Neural progenitor cell (in vitro differentiated cells): Measurements from ENCODE around the gene SLC19A1. TPM values are rescaled to one million over a fixed set of nuclear protein-coding genes. Genes with fewer than 3 reads are reported as not detected.
"Not testable (repeated sequence)": the region's sequence is repeated elsewhere in the genome, so short reads cannot be mapped to it uniquely, and the experiment has no call there.

Experiments
- DNase-seq: peaks from one replicate; pipeline ENCODE4 v3.0.0-alpha.2; 2016; ENCODE audit warnings: low spot score
- H2AFZ ChIP-seq: fragments of 200-600 bp; sonication (generic); replicated peaks from 2 replicates; pipeline ENCODE4 v1.6.1; 2016; ENCODE audit warnings: antibody characterized with exemption
- H3F3A ChIP-seq: fragments of 200-600 bp; sonication (generic); 2 replicates; pipeline ENCODE4 v1.6.1; 2016; ENCODE audit warnings: antibody characterized with exemption, low read depth
- H3K27ac ChIP-seq: fragments of 200-600 bp; sonication (generic); 2 replicates; pipeline ENCODE4 v1.5.1; 2016; ENCODE audit warnings: mild to moderate bottlenecking
- H3K27me3 ChIP-seq: fragments of 200-600 bp; sonication (generic); 2 replicates; pipeline ENCODE4 v1.6.1; 2016; ENCODE audit warnings: mild to moderate bottlenecking, moderate library complexity
- H3K36me3 ChIP-seq: fragments of 200-600 bp; sonication (generic); 2 replicates; pipeline ENCODE4 v1.5.1; 2016
- H3K4me1 ChIP-seq: fragments of 200-600 bp; sonication (generic); 2 replicates; pipeline ENCODE4 v1.6.1; 2016; ENCODE audit warnings: mixed run types
- H3K4me2 ChIP-seq: fragments of 200-600 bp; sonication (generic); 2 replicates; pipeline ENCODE4 v1.6.1; 2016
- H3K4me3 ChIP-seq: fragments of 200-600 bp; sonication (generic); 2 replicates; pipeline ENCODE4 v1.5.1; 2016
- H3K79me2 ChIP-seq: fragments of 200-600 bp; sonication (generic); 2 replicates; pipeline ENCODE4 v1.6.1; 2016; ENCODE audit warnings: low read depth
- H3K9ac ChIP-seq: fragments of 200-600 bp; sonication (generic); 2 replicates; pipeline ENCODE4 v1.6.1; 2016
- H3K9me3 ChIP-seq: fragments of 200-600 bp; sonication (generic); 2 replicates; pipeline ENCODE4 v1.5.1; 2016; ENCODE audit warnings: low read depth
- H4K20me1 ChIP-seq: fragments of 200-600 bp; sonication (generic); 2 replicates; pipeline ENCODE4 v1.6.1; 2016; ENCODE audit warnings: low read depth
- H3K27ac Mint-ChIP-seq: 3 replicates; pipeline ENCODE4 v1.8.0; 2021; ENCODE audit warnings: mixed read lengths
- H3K27me3 Mint-ChIP-seq: 2 replicates; pipeline ENCODE4 v1.8.0; 2022; ENCODE audit warnings: low read depth, mild to moderate bottlenecking, inconsistent platforms, moderate library complexity, mixed read lengths; ENCODE audit not compliant: insufficient read depth
- H3K36me3 Mint-ChIP-seq: 3 replicates; pipeline ENCODE4 v1.8.0; 2021; ENCODE audit warnings: mixed read lengths
- H3K4me1 Mint-ChIP-seq: 3 replicates; pipeline ENCODE4 v1.8.0; 2021; ENCODE audit warnings: mixed read lengths
- H3K4me3 Mint-ChIP-seq: 3 replicates; pipeline ENCODE4 v1.8.0; 2021; ENCODE audit warnings: mild to moderate bottlenecking, moderate library complexity, mixed read lengths
- H3K9me3 Mint-ChIP-seq: 3 replicates; pipeline ENCODE4 v1.8.0; 2020; ENCODE audit warnings: mixed read lengths
- EZH2 ChIP-seq: fragments of 200-600 bp; sonication (generic); IDR thresholded peaks from 2 replicates; pipeline ENCODE4 v1.6.1; 2017; ENCODE audit warnings: antibody characterized with exemption, mild to moderate bottlenecking, moderate library complexity
- EZH2phosphoT487 ChIP-seq: fragments of 200-600 bp; sonication (generic); IDR thresholded peaks from 2 replicates; pipeline ENCODE4 v1.6.1; 2017; ENCODE audit warnings: antibody characterized with exemption
- total RNA-seq: library from RNA; depleted of rRNA; stranded (reverse); fragments of >200 nt; gene quantifications from 2 replicates; pipeline ENCODE4 v1.2.3, GENCODE V29; 2015; ENCODE audit warnings: low replicate concordance
- TF ChIP-seq, protein P1 (sequence below): fragments of 200-600 bp; sonication (generic); IDR thresholded peaks from 2 replicates; pipeline ENCODE4 v1.5.1; 2017; ENCODE audit warnings: antibody characterized with exemption, mild to moderate bottlenecking

SLC19A1 gene
- total RNA-seq, 1 donor from 2014 or later, result 7.7 TPM

DNA sequence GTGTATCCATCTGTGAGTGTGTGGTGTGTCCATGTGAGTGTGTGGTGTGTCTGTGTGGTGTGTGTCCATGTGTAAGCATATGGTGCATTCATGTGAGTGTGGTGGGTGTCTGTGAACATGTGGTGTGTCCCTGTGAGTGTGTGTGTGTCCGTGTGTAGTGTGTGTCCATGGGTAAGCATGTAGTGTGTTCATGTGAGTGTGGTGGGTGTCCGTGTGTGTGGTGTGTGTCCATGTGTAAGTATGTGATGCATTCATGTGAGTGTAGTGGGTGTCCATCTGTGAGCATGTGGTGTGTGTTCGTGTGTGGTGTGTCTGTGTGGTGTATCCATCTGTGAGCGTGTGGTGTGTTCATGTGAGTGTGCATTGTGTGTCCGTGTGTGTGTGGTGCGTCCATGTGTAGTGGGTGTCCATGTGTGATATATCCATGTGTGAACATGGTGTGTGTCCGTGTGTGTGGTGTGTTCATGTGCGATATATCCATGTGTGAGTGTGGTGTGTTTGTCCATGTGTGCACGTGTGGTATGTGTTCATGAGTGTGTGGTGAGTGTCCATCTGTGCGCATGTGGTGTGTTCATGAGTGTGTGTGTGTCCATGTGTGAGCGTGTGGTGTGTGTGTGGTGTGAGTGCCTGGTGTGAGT, 12.3 kb downstream of the SLC19A1 start:
- H3K4me1 Mint-ChIP-seq, result peaks cover 4% of the 10 kb centered on the region
- Histone ChIP-seq H3K36me3 (no peaks in the 10 kb centered on the region), H3K9me3 (no peaks in the 10 kb centered on the region), H3K4me3 (no peak overlapping the region), H3K79me2 (no peaks in the 10 kb centered on the region), H3F3A (no peaks in the 10 kb centered on the region), H3K27ac (no peak overlapping the region), H3K9ac (no peak overlapping the region), H3K4me2 (no peak overlapping the region), H4K20me1 (peaks cover 10% of the 10 kb centered on the region), H2AFZ (no peak overlapping the region), H3K27me3 (no peaks in the 10 kb centered on the region), H3K4me1 (no peaks in the 10 kb centered on the region)
- H3K27me3 Mint-ChIP-seq, result peaks cover 4% of the 10 kb centered on the region
- H3K27ac Mint-ChIP-seq, result no peak overlapping the region
- peaks cover 13% of the 10 kb centered on the region for H3K36me3 Mint-ChIP-seq
- TF ChIP-seq, protein P1, sequence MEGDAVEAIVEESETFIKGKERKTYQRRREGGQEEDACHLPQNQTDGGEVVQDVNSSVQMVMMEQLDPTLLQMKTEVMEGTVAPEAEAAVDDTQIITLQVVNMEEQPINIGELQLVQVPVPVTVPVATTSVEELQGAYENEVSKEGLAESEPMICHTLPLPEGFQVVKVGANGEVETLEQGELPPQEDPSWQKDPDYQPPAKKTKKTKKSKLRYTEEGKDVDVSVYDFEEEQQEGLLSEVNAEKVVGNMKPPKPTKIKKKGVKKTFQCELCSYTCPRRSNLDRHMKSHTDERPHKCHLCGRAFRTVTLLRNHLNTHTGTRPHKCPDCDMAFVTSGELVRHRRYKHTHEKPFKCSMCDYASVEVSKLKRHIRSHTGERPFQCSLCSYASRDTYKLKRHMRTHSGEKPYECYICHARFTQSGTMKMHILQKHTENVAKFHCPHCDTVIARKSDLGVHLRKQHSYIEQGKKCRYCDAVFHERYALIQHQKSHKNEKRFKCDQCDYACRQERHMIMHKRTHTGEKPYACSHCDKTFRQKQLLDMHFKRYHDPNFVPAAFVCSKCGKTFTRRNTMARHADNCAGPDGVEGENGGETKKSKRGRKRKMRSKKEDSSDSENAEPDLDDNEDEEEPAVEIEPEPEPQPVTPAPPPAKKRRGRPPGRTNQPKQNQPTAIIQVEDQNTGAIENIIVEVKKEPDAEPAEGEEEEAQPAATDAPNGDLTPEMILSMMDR, result no peak
- no peak for TF ChIP-seq EZH2phosphoT487
- TF ChIP-seq EZH2, result no peak
- H3K4me3 Mint-ChIP-seq, result no peak overlapping the region
- no peak for DNase-seq
- H3K9me3 Mint-ChIP-seq, result no peaks in the 10 kb centered on the region

DNA sequence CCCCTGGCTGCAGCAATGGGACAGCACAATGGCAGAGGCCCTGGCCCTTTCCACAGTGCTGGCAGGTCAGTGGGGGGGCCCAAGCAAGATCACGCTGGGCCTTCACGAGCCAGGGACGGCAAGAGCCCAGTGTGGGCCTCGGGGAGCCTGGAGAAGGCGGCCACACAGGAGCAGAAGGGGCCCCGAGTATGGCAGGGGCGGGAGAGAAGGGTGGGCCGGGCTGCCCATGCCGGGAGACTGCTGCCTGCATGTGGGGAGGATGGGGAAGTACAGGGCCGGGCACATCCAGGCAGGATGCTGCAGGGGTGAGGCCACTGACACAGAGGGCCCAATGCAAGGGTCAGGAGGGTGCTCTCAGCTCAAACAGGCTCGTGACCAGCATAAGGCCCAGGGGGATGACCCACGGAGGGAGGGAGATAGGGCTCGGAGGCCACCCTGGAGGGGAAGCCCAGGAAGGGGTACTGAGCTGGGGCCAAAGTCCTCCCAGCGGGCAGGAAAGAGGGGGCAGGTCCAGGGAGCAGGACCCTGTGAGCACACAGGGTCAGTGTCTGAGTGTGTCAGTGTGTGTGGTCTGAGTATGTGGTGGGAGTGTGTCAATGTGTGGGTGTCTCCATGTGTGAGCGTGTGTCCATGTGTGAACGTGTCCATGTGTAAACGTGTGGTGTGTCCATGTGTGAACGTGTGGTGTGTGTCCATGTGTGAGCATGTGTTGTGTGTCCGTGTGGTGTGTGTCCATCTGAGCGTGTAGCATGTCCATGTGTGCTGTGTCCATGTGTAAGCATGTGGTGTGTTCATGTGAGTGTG, 13.1 kb downstream of the SLC19A1 start:
- H3K4me3 Mint-ChIP-seq, result no peak overlapping the region
- no peaks in the 10 kb centered on the region for H3K9me3 Mint-ChIP-seq
- TF ChIP-seq EZH2 (no peak), EZH2phosphoT487 (no peak)
- TF ChIP-seq, protein P1, result no peak
- no peak overlapping the region for H3K4me3 ChIP-seq
- peaks cover 3% of the 10 kb centered on the region for H3K27me3 Mint-ChIP-seq
- no peak overlapping the region for H2AFZ ChIP-seq
- H3F3A ChIP-seq, result no peaks in the 10 kb centered on the region
- no peak overlapping the region for H3K27ac ChIP-seq
- H3K36me3 Mint-ChIP-seq, result peaks cover 13% of the 10 kb centered on the region
- H3K4me1 Mint-ChIP-seq, result no peaks in the 10 kb centered on the region
- H3K4me2 ChIP-seq, result no peak overlapping the region
- H3K27me3 ChIP-seq, result no peaks in the 10 kb centered on the region
- no peaks in the 10 kb centered on the region for H3K4me1 ChIP-seq
- H4K20me1 ChIP-seq, result peaks cover 4% of the 10 kb centered on the region
- no peak overlapping the region for H3K27ac Mint-ChIP-seq
- no peak for DNase-seq
- no peaks in the 10 kb centered on the region for H3K79me2 ChIP-seq
- H3K9ac ChIP-seq, result no peak overlapping the region
- H3K36me3 ChIP-seq, result no peaks in the 10 kb centered on the region
- no peaks in the 10 kb centered on the region for H3K9me3 ChIP-seq

DNA sequence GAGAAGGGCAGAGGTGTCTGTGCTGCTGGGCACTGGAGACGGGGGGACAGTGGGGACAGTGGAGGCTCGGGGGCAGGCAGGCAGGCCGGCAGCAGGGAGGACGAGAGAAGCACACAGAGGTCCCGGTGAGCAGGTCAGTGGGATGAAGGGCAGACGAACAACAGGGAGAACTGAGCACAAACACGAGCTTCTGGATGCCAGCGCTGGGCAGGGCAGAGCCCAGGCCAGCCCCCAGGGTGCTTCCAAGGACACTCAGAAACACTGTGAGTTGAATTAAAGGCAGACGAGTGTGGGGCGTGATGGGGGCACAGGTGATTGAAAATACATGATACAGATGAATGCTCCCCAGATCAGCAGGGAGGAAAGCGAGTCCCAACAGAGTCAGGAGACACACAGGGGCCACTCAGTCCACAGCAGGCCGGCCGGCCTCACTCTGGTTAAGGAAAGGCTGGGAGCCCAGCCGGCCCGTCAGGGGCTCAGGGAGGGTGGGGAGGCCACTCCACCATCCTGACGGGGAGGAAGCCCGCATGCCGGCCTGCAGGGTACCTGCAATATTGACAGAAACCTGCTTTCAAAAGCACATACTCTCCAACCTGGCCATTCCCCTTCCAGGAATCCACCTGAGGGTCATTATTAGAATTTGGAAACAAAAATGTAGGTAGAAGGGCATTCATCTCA, 14.1 kb downstream of the SLC19A1 start:
- Mint-ChIP-seq H3K4me1 (no peaks in the 10 kb centered on the region), H3K4me3 (no peak overlapping the region), H3K27me3 (peaks cover 3% of the 10 kb centered on the region), H3K27ac (no peak overlapping the region), H3K9me3 (no peaks in the 10 kb centered on the region), H3K36me3 (peaks cover 13% of the 10 kb centered on the region)
- Histone ChIP-seq H3F3A (no peaks in the 10 kb centered on the region), H4K20me1 (no peaks in the 10 kb centered on the region), H3K27me3 (no peaks in the 10 kb centered on the region), H3K9me3 (no peaks in the 10 kb centered on the region), H3K27ac (no peak overlapping the region), H3K4me1 (no peaks in the 10 kb centered on the region), H3K4me3 (no peak overlapping the region), H3K36me3 (no peaks in the 10 kb centered on the region), H3K79me2 (no peaks in the 10 kb centered on the region), H3K4me2 (no peak overlapping the region), H3K9ac (no peak overlapping the region), H2AFZ (no peak overlapping the region)
- DNase-seq, result no peak
- TF ChIP-seq, protein P1, result no peak
- no peak for TF ChIP-seq EZH2phosphoT487

DNA sequence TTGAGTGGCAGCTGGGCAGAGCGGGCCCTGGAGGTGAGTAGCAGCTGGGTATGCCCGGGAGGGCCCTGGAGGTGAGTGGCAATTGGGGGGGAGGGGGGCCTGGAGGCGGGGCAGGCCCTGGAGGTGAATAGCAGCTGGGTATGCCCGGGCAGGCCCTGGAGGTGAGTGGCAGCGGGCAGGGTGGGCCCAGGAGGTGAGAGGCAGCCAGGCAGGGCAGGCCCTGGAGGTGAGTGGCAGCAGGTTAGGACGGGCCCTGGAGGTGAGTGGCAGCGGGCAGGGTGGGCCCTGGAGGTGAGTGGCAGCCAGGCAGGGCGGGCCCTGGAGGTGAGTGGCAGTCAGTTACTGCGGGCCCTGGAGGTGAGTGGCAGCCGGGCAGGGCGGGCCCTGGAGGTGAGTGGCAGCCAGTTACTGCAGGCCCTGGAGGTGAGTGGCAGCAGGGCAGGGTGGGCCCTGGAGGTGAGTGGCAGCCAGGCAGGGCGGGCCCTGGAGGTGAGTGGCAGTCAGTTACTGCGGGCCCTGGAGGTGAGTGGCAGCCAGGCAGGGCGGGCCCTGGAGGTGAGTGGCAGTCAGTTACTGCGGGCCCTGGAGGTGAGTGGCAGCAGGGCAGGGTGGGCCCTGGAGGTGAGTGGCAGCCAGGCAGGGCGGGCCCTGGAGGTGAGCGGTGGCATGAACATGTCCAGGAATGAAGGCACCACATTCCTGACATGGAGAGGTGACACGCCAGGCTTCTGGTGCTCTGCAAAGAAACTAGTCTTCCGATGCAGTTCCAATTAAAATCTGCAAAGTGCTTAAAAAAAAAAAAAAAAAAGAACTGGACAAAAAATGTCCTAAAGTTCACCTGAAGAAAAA, 14.9 kb downstream of the SLC19A1 start:
- DNase-seq, H3K27me3 Mint-ChIP-seq, H2AFZ ChIP-seq, H3K4me3 Mint-ChIP-seq, H4K20me1 ChIP-seq, H3K27me3 ChIP-seq, H3K4me3 ChIP-seq, H3K4me1 Mint-ChIP-seq, H3K79me2 ChIP-seq, H3K36me3 ChIP-seq, H3K9me3 ChIP-seq, H3K4me1 ChIP-seq, H3K27ac ChIP-seq, H3K9ac ChIP-seq, H3F3A ChIP-seq, H3K4me2 ChIP-seq, H3K27ac Mint-ChIP-seq, H3K9me3 Mint-ChIP-seq: not testable (repeated sequence)
- peaks cover 19% of the 10 kb centered on the region for H3K36me3 Mint-ChIP-seq
